ENCODE data around the gene SPAG16. TPM values are rescaled to one million over a fixed set of nuclear protein-coding genes. Genes with fewer than 3 reads are reported as not detected.
A peak's percentile ranks its signal among the peaks of the same experiment; 100 is the strongest.

The SPAG16 gene
- total RNA-seq, 2 experiments from 2014 or later, result 2.8 to 3.2 TPM

DNA sequence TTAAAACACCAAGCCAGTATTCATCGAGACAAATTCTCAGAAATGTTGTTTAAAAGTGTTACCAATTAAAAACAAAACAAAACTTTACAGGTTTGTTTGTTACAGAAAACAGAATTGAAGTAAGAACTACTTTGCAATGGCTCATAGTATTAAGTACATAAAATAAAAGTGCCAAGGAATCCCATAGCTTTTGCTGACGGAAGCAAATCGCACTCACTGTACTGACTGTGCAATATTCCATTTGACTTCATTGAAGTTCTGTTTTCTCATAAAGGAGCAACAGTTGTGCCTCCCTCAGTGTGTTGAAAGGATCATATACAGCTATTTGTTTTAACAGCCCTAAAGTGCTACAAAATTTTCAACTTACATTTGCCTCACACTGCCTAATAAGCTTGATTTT is 507.8 kb downstream of the SPAG16 start:
- DNase-seq (no peak), ATAC-seq (ENCODE audit: poor library complexity) (no peak)
- ChIA-PET CTCF (no interaction called here), POLR2A (no interaction called here)
- Histone ChIP-seq H3K27ac (ENCODE audit: low read depth in 1 of 2, low read length in 2 of 2) (no peak overlapping the region), H3K4me3 (ENCODE audit: low read length) (no peak overlapping the region), H3K9me3 (ENCODE audit: control insufficient read depth in 1 of 2, insufficient read depth in 1 of 2, low read length in 2 of 2) (no peaks in the 10 kb centered on the region), H3K27me3 (ENCODE audit: control insufficient read depth in 1 of 2, insufficient read depth in 2 of 2, low read length in 2 of 2) (no peaks in the 10 kb centered on the region), H3K4me1 (ENCODE audit: insufficient read depth, low read length) (no peaks in the 10 kb centered on the region), H3K36me3 (ENCODE audit: insufficient read depth, low read length) (no peaks in the 10 kb centered on the region)
- Mint-ChIP-seq H3K9me3 (no peaks in the 10 kb centered on the region), H3K27ac (no peak overlapping the region), H3K4me1 (ENCODE audit: low read depth) (no peaks in the 10 kb centered on the region), H3K36me3 (ENCODE audit: low read depth) (no peaks in the 10 kb centered on the region), H3K27me3 (no peaks in the 10 kb centered on the region), H3K4me3 (no peak overlapping the region)
- intact Hi-C loops (cut with DNase I, micrococcal nuclease), result no loop called here
- TF ChIP-seq, protein P1, sequence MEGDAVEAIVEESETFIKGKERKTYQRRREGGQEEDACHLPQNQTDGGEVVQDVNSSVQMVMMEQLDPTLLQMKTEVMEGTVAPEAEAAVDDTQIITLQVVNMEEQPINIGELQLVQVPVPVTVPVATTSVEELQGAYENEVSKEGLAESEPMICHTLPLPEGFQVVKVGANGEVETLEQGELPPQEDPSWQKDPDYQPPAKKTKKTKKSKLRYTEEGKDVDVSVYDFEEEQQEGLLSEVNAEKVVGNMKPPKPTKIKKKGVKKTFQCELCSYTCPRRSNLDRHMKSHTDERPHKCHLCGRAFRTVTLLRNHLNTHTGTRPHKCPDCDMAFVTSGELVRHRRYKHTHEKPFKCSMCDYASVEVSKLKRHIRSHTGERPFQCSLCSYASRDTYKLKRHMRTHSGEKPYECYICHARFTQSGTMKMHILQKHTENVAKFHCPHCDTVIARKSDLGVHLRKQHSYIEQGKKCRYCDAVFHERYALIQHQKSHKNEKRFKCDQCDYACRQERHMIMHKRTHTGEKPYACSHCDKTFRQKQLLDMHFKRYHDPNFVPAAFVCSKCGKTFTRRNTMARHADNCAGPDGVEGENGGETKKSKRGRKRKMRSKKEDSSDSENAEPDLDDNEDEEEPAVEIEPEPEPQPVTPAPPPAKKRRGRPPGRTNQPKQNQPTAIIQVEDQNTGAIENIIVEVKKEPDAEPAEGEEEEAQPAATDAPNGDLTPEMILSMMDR (IDR thresholded peaks at IDR 0.05), result no peak

DNA sequence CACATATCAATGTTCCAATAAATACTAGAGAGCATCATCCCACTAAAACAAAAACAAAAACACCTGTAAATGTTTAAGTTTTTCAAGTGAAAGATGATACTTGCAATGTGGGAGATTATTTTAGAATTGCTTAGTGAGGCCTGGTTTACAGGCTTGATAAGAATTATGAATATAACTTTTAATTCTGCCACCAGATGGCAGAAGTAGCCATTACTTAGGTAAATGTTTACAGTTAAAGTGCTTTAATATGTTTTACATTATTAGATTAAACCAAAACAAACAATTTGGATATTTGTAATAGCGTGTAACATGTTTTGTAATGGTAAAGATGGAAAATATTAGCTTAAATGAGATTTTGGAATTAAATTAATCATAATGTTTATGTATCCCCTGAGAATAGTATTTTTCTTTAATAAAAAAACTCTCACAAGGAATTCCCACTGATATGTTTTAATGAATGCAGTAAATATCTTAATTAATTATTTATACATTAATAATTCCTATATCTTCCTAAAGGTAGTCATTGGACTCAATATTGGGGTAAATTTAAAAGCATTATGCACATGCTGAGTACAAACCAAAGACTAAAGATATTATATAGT is 522.0 kb downstream of the SPAG16 start:
- Histone ChIP-seq H3K36me3 (ENCODE audit: insufficient read depth, low read length) (no peaks in the 10 kb centered on the region), H3K27me3 (ENCODE audit: control insufficient read depth in 1 of 2, insufficient read depth in 2 of 2, low read length in 2 of 2) (no peaks in the 10 kb centered on the region), H3K27ac (ENCODE audit: low read depth in 1 of 2, low read length in 2 of 2) (no peak overlapping the region), H3K4me3 (ENCODE audit: low read length) (no peak overlapping the region), H3K4me1 (ENCODE audit: insufficient read depth, low read length) (no peaks in the 10 kb centered on the region), H3K9me3 (ENCODE audit: control insufficient read depth in 1 of 2, insufficient read depth in 1 of 2, low read length in 2 of 2) (no peaks in the 10 kb centered on the region)
- CTCF ChIA-PET, result no interaction called here
- H3K27ac Mint-ChIP-seq, result no peak overlapping the region
- POLR2A ChIA-PET, result no interaction called here
- ATAC-seq (ENCODE audit: poor library complexity) (no peak), DNase-seq (peak in 1 of 14 experiments; percentile 1)
- no peak overlapping the region for H3K4me3 Mint-ChIP-seq
- H3K27me3 Mint-ChIP-seq, result no peaks in the 10 kb centered on the region
- intact Hi-C loops (cut with DNase I, micrococcal nuclease), result loop anchor here (5.0 kb wide), 1 partner anchor 1461 kb away; no protein-coding TSS in a partner anchor
- no peaks in the 10 kb centered on the region for H3K9me3 Mint-ChIP-seq
- TF ChIP-seq, protein P1 (IDR thresholded peaks at IDR 0.05), result peak; percentile 25
- no peaks in the 10 kb centered on the region for H3K36me3 Mint-ChIP-seq (ENCODE audit: low read depth)
- no peaks in the 10 kb centered on the region for H3K4me1 Mint-ChIP-seq (ENCODE audit: low read depth)

DNA sequence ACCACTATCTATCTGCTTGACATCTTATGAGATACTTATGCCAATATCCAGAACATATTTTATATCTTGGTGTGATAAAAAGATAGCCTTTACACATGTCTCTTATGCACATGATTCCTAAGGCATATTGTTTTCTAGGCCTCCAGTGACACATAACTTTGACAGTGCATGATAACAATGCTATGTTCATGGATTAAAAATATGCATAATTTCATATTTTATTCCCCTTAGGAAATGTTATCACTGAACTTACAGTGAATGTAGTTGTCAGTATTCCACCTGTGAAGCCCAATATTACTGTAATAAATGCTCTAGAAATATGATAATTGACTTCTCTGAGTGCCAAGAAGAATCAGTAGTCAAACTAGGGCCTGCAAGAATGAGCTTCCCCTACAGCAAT is 532.3 kb downstream of the SPAG16 start:
- no peak overlapping the region for H3K27ac Mint-ChIP-seq
- H3K36me3 ChIP-seq (ENCODE audit: insufficient read depth, low read length), result no peaks in the 10 kb centered on the region
- ATAC-seq (ENCODE audit: poor library complexity), result no peak
- H3K9me3 Mint-ChIP-seq, result no peaks in the 10 kb centered on the region
- H3K4me3 Mint-ChIP-seq, result no peak overlapping the region
- no peaks in the 10 kb centered on the region for H3K27me3 Mint-ChIP-seq
- H3K27ac ChIP-seq (ENCODE audit: low read depth in 1 of 2, low read length in 2 of 2), result no peak overlapping the region
- H3K27me3 ChIP-seq (ENCODE audit: control insufficient read depth in 1 of 2, insufficient read depth in 2 of 2, low read length in 2 of 2), result no peaks in the 10 kb centered on the region
- no peaks in the 10 kb centered on the region for H3K4me1 Mint-ChIP-seq (ENCODE audit: low read depth)
- intact Hi-C loops (cut with DNase I, micrococcal nuclease), result no loop called here
- no peak for DNase-seq
- no peaks in the 10 kb centered on the region for H3K9me3 ChIP-seq (ENCODE audit: control insufficient read depth in 1 of 2, insufficient read depth in 1 of 2, low read length in 2 of 2)
- H3K36me3 Mint-ChIP-seq (ENCODE audit: low read depth), result no peaks in the 10 kb centered on the region
- CTCF ChIA-PET, result no interaction called here
- H3K4me3 ChIP-seq (ENCODE audit: low read length), result no peak overlapping the region
- TF ChIP-seq, protein P1 (IDR thresholded peaks at IDR 0.05), result no peak
- POLR2A ChIA-PET, result no interaction called here
- H3K4me1 ChIP-seq (ENCODE audit: insufficient read depth, low read length), result no peaks in the 10 kb centered on the region
